ENCODE data around the gene LRFN4.

LRFN4 gene

DNA sequence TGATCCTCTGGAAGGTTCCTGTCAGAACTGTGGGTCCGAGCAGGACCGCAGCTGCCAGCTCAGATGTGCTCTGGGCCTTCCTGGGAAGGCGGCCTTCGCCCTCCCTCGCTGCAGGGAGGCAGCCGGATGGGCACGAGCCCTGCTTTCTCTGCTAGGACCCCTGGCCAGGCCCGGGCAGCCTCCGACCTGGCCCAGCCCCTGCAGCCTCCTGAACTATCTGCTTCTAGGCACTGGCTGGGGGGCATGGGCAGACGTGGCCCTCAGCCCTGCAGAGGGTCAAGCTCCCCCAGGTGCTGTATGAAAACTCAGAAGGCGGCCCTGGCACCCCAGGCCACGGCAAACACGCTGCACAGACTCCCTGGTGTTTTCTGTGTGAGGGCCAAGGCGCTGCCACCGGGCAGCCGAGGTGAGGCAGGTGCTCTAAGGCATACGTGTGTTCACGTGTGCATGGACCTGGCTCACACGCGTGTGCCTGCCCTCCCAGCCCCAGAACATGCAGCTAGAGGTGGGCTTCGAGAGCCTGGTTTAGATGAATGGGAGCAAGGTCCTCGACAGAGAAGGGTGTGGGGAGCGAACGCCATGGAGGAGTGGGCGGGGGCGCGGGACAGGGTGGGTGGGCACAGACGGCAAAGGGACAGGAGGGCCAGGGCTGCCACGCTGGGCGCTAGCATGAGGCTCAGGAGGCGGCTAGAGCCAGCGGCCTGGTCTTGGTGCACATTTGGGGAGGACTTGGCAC, 4.3 kb downstream of the LRFN4 start:
- H3K4me1 Mint-ChIP-seq: peaks cover 10% of the 10 kb centered on the region
- no peaks in the 10 kb centered on the region for H3K9me3 Mint-ChIP-seq
- DNase-seq (no peak), ATAC-seq (no peak)
- no peak overlapping the region for H3K27ac Mint-ChIP-seq
- H3K27me3 Mint-ChIP-seq: no peaks in the 10 kb centered on the region
- no peak overlapping the region for H3K4me3 Mint-ChIP-seq

DNA sequence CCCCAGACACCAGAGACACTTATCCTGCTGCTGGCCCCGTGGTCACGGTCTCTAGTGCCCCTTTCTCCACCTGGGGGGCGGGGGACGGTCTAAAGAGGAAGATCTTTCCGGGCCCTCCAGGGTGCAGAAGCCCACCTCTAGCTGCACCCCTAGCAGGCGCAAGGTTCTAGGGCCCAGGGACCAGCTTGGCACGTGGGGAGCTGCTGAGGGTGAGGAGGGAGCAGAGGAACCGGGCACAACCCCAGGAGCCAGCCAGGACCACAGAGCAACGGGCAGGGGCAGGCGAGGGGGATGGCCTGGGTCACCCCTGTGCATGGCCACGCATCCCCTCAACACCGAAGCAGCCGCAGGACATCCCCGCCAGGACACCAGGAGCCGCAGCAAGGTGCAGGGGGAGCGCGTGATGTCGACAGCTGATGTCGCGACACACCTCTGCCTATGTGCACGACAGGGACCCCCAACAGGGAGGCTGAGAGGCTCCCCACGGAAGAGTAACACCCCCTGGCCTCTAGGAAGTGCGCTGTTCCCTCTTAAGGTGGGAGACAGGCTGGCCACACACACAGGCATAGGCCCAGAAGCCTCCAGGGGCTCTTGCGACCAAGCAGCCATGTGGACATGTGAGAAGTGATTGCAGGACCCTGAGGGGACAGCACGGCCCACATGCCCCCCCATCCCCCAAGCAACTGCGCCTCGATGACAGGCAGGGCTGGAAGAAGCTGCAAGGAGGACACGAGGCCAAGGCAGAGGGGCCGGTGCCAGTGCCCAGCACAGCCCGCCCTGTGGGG, 5.1 kb downstream of the LRFN4 start:
- no peak overlapping the region for H3K27ac Mint-ChIP-seq

DNA sequence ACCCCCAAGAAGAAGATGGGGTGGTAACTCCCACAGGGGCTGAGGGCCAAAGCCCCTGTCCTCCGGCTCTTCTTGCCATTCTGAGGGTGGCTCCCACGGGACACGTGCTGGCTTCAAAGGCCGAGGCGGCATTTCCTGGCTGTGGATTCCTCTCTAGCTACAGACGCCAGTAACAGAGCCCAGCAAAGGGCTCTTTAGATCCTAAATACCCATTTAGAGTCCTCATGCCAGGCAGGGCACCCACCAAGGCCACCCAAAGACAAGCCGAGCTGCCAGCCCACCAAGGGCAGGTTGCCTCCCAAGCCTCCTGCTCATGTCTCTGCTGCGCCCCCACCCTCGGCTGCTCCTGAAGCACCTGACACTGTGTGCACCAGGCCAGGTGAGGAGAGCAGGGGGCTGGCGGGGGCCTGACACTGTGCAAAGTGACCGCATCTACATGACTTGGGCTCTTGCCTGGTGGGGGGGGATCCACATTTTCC, 5.7 kb downstream of the LRFN4 start:
- H3K27ac Mint-ChIP-seq: no peak overlapping the region
- H3K4me1 Mint-ChIP-seq: peaks cover 7% of the 10 kb centered on the region
- no peaks in the 10 kb centered on the region for H3K9me3 Mint-ChIP-seq
- ATAC-seq: no peak
- H3K4me3 Mint-ChIP-seq: no peak overlapping the region
- no peaks in the 10 kb centered on the region for H3K27me3 Mint-ChIP-seq
- DNase-seq: no peak

More for the DNA sequence above, 5.1 kb downstream of the LRFN4 start:
- Mint-ChIP-seq H3K4me3 (no peak overlapping the region), H3K9me3 (no peaks in the 10 kb centered on the region), H3K27me3 (no peaks in the 10 kb centered on the region), H3K4me1 (peaks cover 10% of the 10 kb centered on the region)
- DNase-seq (no peak), ATAC-seq (no peak)

DNA sequence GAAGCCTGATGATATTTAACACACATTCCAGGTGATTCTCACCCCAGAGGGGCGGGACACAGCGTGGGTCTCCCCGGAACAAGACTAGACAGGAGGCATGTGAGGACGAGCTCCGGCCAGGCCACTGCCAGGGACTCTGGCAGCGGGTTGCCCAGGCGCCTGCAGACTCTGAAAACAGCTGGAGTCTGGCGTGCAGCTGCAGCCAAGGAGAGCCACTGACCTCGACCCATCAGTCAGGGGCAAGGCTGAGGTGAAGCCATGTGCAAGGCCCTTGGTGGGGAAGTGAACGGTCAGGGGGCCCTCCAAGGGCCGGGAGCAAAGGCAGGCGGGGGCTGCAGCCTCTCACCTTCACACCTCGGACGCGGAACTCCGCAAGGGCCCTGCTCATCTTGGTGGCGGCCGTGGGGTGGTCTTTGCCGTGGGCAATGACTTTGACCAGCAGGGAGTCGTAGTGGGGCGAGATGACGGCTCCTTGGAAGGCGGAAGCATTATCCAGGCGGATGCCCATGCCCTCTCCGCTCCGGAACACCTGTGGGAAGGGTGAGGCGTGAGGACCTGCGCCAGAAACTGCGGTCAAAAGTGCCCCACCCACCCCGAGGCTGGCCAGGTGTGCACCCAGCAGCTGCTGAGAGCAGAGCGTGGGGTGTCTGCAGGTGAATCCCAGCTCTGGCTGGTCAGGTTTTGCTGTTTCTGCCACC, 6.7 kb downstream of the LRFN4 start:
- Mint-ChIP-seq H3K27ac (peak overlapping the region in 1 of 2 donors; percentile 74), H3K4me1 (peaks cover 3% of the 10 kb centered on the region), H3K27me3 (no peaks in the 10 kb centered on the region), H3K4me3 (no peak overlapping the region), H3K9me3 (no peaks in the 10 kb centered on the region)
- DNase-seq: no peak
- no peak for ATAC-seq

DNA sequence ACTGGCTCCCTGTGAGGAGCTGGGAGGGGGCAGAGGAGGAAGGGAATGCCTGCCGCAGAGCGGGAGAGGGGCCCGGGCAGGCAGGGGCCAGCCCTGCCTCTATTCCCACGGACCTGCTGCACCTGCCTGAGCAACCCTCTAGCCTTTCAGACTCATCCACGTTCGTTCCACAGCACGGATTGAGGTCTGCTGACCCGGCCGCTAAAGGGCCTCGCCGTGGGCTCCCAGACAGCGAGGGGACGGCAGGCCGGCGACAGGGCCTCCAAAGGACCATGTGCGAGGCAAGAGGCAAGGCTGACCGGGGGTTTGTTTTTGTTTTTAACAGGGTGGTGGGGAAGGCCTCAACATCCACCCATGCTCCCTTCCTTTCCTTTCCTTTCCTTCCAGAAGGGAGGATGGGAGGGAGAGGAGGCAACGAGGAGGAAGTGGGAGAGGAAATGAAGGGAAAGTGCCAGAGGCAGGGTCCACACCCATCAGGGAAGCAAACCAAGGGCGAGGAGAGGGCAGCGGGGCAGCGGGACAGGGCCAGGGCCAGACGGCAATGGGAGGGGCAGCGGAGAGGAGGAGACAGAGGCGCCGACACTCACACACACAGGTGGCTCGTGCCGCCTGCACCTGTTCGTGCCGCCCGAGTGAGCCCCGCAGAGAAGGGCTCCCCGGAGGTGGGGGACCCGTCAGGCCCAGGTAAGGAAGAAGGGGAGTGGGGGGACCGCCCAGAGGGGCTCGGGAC, 7.5 kb downstream of the LRFN4 start:
- DNase-seq: no peak
- Mint-ChIP-seq H3K4me3 (no peak overlapping the region), H3K27me3 (no peaks in the 10 kb centered on the region), H3K4me1 (peaks cover 11% of the 10 kb centered on the region), H3K27ac (peak overlapping the region in 1 of 2 donors; percentile 20), H3K9me3 (no peaks in the 10 kb centered on the region)
- ATAC-seq: no peak

DNA sequence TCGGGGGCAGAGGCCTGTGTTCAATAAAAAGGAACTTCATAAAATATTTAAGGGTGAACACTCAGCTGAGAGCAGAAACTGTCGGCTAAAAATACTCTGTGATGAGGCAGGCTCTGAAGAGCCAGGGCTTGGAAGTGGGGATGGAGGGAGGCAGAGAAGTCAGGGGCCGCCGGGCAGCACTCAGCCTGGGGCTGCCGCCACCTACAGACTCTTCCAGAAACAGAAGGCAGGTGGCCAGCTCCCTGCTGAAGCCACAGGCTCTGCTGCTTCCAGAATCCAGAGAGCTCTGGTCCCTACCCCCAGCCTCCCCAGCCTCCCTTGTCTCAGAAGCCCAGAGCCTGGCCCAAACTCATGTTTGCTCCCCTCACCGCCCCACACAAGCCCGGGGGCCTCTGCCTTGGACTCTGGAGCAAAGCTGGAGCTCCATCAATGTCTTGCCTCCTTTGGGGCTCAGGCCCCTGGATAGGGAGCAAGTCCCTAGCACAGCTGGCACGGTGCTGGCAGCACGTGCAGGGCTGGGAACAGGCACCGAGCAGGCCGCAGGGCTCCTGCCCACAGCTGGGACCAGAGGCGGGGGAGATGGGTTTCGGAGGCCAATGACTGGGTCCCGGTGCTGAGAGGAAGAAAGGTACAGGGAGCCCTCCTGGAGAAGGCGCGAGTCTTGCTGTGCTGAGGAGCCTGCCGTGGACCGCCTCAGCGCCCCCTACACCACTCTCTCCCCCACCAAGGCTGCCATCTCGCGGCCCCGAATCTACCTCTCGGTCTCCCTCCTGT, 8.2 kb downstream of the LRFN4 start:
- H3K27me3 Mint-ChIP-seq: no peaks in the 10 kb centered on the region
- H3K4me3 Mint-ChIP-seq: no peak overlapping the region
- no peak overlapping the region for H3K27ac Mint-ChIP-seq
- DNase-seq (no peak), ATAC-seq (no peak)
- H3K9me3 Mint-ChIP-seq: no peaks in the 10 kb centered on the region
- peaks cover 15% of the 10 kb centered on the region for H3K4me1 Mint-ChIP-seq

DNA sequence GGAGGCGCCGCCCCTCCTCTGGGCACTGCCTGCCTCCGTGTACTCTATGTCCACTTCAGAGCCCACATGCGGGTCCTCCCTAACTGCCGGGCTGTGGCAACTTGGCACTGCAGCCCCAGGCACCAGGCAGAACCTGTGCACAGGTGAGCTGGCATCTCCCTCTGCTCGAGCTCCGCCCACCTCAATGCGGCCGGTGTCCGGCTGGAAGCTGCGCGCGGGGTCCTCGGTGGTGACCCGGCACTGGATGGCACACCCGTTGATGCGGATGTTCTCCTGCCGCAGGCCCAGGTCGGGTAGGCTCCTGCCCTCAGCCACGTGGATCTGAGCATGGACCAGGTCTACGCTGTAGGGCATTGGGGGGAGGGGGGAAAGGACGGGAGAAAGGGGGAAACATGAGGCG, 9.1 kb downstream of the LRFN4 start:
- ATAC-seq (no peak), DNase-seq (no peak)
- no peak overlapping the region for H3K4me3 Mint-ChIP-seq
- H3K9me3 Mint-ChIP-seq: no peaks in the 10 kb centered on the region
- peaks cover 15% of the 10 kb centered on the region for H3K4me1 Mint-ChIP-seq
- H3K27me3 Mint-ChIP-seq: no peaks in the 10 kb centered on the region
- peak overlapping the region in 1 of 2 donors; percentile 77 for H3K27ac Mint-ChIP-seq

DNA sequence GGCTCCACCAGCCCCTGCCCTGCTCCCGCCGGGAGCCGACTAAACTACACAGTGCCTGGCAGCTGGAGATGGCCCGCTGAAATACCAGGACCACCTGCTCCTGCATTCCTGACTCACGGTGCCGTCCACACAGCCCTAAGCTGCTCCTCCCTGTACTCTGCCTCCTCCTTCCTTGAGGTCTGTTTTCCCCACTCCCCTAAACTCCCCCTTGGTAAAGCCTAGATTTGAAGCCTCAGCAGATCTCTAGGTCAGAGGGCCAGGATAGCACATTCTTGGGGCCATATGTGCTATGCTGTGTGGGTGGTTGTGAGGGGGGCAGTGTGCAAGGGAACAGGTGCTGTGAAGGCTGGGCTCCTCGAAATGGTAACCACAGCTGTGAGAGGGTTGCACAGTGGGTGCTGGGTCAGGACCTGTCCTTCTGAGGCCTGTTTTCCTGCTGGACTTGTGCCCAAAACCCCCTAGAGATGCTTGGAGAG, 9.7 kb downstream of the LRFN4 start:
- Mint-ChIP-seq H3K27ac (no peak overlapping the region), H3K4me1 (peaks cover 15% of the 10 kb centered on the region), H3K27me3 (no peaks in the 10 kb centered on the region), H3K4me3 (no peak overlapping the region), H3K9me3 (no peaks in the 10 kb centered on the region)
- DNase-seq: no peak
- ATAC-seq: no peak

DNA sequence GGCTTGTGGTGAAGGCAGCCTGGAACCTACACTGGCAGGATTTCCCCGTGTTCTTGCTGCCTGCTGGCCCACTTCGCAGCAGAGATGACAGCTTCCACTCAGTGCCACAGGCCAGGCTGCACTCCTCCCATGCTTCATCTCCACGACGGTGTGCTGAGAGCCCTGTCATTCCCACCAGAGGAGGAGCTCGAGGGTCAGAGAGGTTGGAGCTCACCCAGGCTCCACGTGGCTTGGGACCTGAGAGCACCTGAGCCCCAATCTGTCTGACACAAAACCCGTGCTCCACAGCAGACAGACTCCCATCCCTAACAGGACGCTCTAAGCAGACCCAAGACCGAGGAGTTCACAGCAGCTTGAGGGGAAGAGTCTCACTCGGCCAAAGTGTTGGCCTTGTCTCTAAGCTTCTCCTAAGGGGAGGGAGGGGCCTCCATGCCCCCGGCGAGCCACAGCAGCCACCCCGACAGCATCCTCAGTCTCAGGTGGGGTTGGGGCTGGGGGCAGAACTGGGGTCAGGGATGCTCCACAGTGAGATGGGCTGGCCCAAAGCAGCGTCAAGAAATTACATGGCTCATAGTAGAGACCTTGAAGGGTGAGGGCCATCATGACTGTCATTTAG, 10.7 kb downstream of the LRFN4 start:
- H3K27ac Mint-ChIP-seq: peak overlapping the region in 1 of 2 donors; percentile 74

DNA sequence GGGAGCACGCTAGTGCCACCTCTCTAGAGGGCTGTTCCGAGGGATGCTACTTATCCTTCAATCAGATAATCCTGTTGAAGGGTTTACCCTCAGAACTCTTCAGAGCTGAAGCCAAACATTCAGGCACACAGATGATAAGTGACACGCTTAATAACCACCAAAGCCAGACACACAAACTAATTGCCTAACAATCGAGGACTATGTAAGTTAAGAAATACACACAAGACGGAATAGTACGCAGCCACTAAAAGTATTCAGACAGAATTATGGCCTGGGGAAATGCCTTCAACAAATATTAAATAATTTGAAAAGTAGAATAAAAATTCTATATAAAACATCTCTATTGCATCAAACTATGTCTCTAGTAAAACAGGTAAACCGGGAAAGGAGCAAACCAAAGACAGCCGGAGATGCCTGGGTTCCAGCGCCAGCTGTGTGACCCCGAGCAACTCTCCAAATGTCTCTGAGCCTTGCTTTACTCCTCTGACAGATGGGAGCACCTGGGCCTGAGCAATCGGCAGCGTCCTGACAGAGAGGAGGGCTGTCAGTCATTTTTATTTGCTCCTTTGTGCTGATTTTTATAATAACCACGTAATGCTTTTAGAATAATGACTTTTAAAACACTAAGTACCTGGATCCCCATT, 11.3 kb downstream of the LRFN4 start:
- Mint-ChIP-seq H3K4me3 (no peak overlapping the region), H3K4me1 (peaks cover 15% of the 10 kb centered on the region), H3K27me3 (no peaks in the 10 kb centered on the region), H3K9me3 (no peaks in the 10 kb centered on the region), H3K27ac (no peak overlapping the region)
- DNase-seq (no peak), ATAC-seq (no peak)

More for the DNA sequence above, 10.7 kb downstream of the LRFN4 start:
- no peak for DNase-seq
- H3K27me3 Mint-ChIP-seq: no peaks in the 10 kb centered on the region
- H3K4me3 Mint-ChIP-seq: no peak overlapping the region
- H3K4me1 Mint-ChIP-seq: peaks cover 15% of the 10 kb centered on the region
- no peak for ATAC-seq
- H3K9me3 Mint-ChIP-seq: no peaks in the 10 kb centered on the region

DNA sequence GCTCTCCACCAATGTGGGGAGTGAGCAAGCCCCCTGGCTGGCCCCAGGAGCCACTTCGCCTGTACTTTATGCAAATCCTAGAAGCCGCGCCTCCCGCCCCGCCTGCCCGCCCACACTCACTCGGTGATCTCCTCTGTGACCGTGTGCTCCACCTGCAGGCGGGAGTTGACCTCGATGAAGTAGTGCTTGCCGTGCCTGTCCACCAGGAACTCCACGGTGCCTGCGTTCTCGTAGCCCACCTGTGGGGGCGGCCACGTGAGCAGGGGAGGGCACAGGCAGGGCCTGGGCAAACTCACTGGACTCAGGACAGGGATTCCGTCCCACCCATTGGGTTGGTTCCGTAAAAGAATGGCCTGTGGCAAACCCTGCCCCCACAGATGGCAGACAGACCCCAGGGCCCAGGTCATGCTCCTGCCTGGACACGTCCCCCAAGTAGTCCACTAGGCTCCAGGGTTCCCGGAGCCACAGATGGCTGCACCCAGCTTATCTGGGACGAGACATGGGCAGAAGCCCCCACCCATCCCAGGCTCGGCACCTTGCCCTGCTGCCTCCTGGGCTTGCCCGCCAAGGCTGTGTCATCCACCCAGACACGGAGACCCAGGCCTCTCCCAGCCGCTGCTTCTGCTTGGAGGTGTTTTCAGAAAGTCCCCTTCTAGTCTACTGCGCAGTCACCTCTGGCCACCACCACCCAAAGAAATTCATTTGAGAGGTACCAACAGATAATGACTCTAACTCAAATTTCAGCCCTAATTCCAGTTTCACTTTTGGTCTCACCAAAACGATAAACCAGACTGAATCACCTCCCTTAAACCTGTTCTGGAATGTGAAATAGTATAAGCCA, 12.1 kb downstream of the LRFN4 start:
- H3K9me3 Mint-ChIP-seq: no peaks in the 10 kb centered on the region
- peak; percentile 95 for ATAC-seq
- H3K4me3 Mint-ChIP-seq: peak overlapping the region in 1 of 2 donors; percentile 63
- H3K4me1 Mint-ChIP-seq: peaks cover 15% of the 10 kb centered on the region
- no peaks in the 10 kb centered on the region for H3K27me3 Mint-ChIP-seq
- DNase-seq: peak; percentile 78 to 84
- no peak overlapping the region for H3K27ac Mint-ChIP-seq

DNA sequence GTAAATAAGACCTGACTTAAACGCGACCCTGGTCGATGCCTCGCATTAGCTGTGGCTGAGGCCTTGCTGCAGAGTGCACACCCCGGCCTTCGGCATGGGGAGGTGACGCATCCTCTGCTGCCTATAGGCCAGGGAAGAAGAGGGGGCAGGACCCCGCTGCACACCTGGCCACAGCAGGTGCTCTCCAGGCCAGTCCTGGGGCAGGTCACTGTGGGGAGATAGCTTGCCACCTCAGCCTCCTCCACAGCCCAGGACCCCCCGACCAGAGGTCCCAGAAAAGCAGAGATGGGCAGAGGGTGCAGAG, 12.7 kb downstream of the LRFN4 start:
- Mint-ChIP-seq H3K27me3 (no peaks in the 10 kb centered on the region), H3K27ac (peak overlapping the region in 1 of 2 donors; percentile 46), H3K9me3 (no peaks in the 10 kb centered on the region), H3K4me3 (peak overlapping the region in 1 of 2 donors; percentile 63), H3K4me1 (peaks cover 15% of the 10 kb centered on the region)
- DNase-seq (no peak), ATAC-seq (no peak)

DNA sequence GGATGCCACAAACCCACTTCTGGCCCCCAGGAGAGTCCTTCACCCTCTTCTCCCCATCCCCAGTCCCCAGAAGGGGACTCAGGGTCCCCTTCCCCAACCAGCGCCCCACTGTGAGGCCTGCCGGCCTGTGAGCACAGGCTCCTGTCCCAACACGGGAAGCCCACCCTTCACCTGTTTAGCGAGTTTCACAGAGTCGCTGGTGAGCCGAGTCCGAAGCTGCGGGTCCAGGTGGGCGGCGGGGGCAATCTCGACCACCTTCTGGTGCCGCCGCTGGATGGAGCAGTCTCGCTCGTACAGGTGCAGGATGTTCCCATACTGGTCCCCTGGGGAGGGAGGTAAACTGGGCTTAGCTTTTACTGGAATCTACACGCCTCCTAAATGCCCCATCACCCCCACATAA, 13.3 kb downstream of the LRFN4 start:
- Mint-ChIP-seq H3K27me3 (no peaks in the 10 kb centered on the region), H3K4me1 (peaks cover 15% of the 10 kb centered on the region), H3K9me3 (no peaks in the 10 kb centered on the region), H3K27ac (no peak overlapping the region), H3K4me3 (no peak overlapping the region)
- DNase-seq (no peak), ATAC-seq (no peak)

Measured in stimulated activated naive CD8-positive, alpha-beta T cell treated with anti-CD3 and anti-CD28 coated beads, Interleukin-15, amount 100 ng/mL, for 72 hours (primary cell).